GM12872 (cell line): Measurements from ENCODE around the gene DNAH12.

ENCODE experiments used
- CTCF ChIP-seq: IDR thresholded peaks from 3 replicates; pipeline ENCODE4 v1.5.1; 2011; ENCODE audit warnings: low read depth, mild to moderate bottlenecking, low read length, moderate library complexity; ENCODE audit not compliant: insufficient read depth

The DNAH12 gene

DNA sequence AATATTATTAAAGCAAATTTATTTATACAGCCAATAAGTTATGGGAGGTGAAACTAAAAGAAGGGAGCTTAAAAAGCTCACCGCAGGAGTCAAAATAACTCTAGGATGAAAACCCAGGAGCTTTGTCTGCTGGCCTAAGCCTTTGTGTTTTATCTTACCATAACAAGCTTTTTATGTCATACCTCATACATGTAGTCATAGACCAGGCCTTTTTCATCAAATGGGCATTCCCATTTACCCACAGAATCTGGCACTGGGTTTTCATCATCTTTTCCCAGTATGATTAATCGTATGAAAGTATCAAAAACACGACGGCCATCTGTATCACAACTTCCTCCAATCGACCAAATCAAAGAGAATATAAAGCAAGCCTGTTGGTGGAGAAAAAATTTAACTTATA is 122.8 kb downstream of the DNAH12 start:
- TF ChIP-seq CTCF = no peak

- TF ChIP-seq CTCF = no peak
These were observed 124.1 kb downstream of the DNAH12 start for GRCh38 chr3:57420001-57420400.

- no peak for TF ChIP-seq CTCF
These were observed 132.4 kb downstream of the DNAH12 start for GRCh38 chr3:57411715-57412114.

DNA sequence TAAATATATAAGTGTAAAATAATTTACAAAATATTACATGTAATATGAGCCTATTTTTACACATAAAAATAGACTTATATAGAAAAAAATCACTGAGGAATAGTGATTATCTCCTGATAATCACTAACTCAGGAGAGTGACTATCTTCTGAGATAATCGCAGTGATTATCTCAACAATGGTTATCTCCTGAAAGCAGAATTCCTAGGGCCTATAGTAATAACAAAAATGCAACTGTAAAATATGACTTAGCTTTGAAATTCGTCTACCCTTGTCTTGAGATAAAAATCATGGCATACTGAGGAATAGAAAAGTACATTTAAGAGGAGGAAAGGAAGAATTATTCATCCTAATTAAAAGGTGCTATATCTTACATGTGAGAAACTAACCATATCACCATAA is 134.7 kb downstream of the DNAH12 start:
- no peak for TF ChIP-seq CTCF

DNA sequence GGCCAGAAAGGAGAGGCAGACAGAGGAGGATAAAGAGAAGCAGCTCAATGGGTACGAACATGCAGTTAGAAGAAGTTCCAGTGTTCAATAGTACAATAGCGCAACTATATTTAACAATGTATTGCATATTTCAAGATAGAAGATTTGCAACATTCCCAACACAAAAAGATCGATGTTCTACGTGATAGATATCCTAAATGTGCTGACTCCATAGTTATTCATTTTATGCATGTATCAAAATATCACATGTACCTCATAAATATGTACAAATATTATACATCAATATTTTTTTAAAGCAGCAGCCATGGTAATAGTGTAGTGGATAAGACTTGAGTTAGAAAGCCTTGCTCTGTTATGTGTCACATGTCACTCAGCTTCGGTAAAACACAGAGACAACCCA is 141.5 kb downstream of the DNAH12 start:
- no peak for TF ChIP-seq CTCF

GRCh38 chr3:57397175-57398026 is 146.7 kb downstream of the DNAH12 start:
- TF ChIP-seq CTCF = peak; percentile 97

GRCh38 chr3:57393977-57394376 is 150.2 kb downstream of the DNAH12 start:
- no peak for TF ChIP-seq CTCF

DNA sequence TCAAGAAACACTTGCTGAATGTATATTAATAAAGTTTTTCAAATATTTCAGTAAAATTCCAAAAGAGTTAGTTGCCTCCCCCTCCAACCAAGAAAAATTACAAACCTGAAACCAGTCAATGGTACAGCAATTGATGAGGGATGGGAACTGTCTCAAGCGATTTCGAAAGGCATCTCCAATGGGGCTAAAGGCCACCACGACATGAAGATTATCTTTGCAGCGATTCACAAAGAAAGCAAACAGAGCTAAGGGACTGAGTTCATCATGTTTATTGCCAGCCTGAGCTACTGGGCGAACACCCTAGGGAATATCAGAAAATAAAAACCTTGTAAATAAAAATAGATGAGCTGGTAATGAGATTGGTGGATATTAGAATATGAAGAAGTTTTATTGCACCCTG is 152.4 kb downstream of the DNAH12 start:
- no peak for TF ChIP-seq CTCF
